Colon (tissue), 2 donors: Measurements from ENCODE around the gene NDUFB3.
"Not testable (repeated sequence)": the region's sequence is repeated elsewhere in the genome, so short reads cannot be mapped to it uniquely, and the experiment has no call there.

ENCODE experiments used
- FAIRE-seq: peaks from 2 replicates; lab custom pipeline; 2012; peaks lifted over from hg19 to GRCh38; lab: Jason Lieb, UNC
- donor health status: control.
- donor health status: control.

Gene NDUFB3

GRCh38 chr2:201093573-201093972 is 21.8 kb downstream of the NDUFB3 start:
- no peak for FAIRE-seq

DNA sequence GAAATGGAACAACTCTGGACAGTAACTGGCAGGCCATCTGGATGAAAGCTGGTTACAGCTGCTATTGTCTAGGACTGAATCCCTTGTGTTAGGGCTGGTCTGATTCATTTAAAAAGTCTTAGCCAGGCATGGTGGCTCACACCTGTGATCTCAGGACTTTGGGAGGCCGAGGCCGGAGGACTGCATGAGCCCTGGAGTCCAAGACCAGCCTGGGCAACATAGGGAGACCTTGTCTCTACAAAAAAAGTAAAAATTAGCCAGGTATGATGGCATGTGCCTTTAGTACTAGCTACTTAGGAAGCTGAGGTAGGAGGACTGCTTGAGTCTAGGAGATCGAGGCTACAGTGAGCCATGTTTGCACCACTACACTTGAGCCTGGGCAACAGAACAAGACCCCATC is 28.7 kb downstream of the NDUFB3 start:
- FAIRE-seq, result no peak

- no peak for FAIRE-seq
These were observed 34.0 kb downstream of the NDUFB3 start for GRCh38 chr2:201105759-201106158.

DNA sequence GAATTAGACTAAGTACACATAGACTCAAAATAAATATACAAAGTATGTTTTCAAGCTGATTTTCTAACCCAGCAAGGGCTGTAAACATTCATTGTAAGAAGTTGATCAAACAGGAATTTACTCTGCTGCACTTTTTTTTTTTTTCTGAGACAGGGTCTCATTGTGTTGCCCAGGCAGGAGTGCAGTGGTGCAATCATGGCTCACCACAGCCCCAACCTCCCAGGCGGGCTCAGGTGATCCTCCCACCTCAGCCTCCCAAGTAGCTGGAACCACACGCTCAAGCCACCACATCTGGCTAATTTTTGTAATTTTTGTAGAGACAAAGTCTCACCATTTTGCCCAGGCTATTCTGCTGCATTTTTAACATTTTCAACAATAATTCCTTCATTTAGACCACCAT is 35.8 kb downstream of the NDUFB3 start:
- FAIRE-seq, result no peak

- no peak for FAIRE-seq
These were observed 36.5 kb downstream of the NDUFB3 start for GRCh38 chr2:201108341-201108740.

GRCh38 chr2:201109186-201109585 is 37.4 kb downstream of the NDUFB3 start:
- FAIRE-seq, result no peak

GRCh38 chr2:201110615-201111014 is 38.8 kb downstream of the NDUFB3 start:
- FAIRE-seq, result no peak

DNA sequence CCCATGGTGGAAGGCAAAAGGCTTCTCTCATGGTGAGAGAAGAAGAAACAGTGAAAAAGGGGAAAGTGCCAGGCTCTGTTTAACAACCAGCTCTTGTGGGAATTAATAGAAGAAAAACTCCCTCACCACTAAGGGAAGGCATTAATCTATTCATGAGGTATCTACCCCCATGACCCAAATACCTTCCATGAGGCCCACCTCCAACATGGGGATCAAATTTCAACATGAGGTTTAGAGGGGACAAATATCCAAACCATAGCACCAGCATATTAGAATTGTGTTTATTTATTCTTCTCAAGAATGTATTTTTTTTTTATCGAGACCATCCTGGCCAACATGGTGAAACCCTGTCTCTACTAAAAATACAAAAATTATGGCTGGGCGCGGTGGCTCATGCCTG is 39.3 kb downstream of the NDUFB3 start:
- FAIRE-seq, result no peak

DNA sequence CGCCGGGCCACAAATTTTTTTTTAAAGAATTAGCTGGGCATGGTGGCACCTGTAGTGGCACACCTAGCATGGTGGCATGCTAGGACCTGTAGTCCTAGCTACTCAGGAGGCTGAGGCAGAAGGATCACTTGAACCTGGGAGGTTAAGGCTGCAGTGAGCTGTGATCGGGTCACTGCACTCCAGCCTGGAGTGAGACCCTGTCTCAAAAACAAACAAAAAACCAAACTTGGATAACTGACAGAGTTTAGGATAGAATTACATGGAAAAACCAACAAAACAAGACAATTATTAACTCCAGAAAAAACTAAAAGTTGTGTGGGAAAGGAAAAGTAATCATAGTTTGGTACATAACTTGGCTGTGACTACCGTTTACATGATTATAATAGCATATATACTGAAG is 42.5 kb downstream of the NDUFB3 start:
- FAIRE-seq, result no peak

DNA sequence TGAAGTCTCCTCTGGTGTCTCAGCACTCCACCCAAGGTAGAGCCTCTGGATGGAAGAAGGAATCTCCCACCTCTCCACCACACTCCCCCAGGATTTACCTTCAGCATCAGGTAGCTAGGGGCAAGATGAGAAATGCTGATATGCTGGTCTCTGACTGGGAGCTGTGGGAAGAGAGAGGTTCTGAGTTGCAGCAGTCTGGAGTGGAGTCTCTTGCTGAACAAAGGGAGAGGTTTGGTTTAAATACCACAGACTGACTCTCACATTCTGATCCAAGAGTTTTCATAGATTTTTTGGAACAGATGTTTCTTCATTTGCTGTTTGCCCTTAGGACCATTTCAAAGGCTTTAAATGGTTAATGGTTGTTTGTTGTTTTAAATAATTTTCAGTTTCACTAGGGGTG is 43.0 kb downstream of the NDUFB3 start:
- no peak for FAIRE-seq

DNA sequence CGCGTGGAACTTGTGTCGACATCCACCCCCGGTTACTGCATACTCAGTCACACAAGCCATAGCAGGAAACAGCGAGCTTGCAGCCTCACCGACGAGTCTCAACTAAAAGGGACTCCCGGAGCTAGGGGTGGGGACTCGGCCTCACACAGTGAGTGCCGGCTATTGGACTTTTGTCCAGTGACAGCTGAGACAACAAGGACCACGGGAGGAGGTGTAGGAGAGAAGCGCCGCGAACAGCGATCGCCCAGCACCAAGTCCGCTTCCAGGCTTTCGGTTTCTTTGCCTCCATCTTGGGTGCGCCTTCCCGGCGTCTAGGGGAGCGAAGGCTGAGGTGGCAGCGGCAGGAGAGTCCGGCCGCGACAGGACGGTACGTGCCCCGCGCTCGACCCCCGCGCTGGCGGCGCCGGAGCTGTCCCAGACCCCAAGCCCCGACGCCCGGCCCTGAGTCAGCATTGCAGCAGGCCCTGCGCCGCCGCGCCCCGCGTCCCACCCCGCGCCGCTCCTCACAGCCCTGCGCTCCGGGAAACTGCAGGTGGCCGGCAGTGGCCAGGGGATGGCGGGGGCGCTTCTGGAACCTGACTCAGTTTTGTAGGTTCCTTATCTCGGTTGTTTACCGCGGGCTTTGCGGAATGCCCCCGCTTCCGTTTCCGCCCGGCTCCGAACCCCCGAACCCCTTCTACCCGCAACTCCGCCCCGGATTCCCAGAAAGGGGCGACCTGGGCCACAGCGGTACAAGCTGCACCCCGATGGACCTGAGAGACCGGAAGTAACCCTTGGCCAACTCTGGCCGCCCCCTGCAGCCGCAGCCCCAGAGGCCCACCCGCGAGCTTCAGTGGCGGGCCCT is 44.5 kb downstream of the NDUFB3 start, which contains the start of gene CFLAR:
TSS of gene CFLAR (plus strand) at position 50 of the 844 bp plus-strand sequence. CDS start 13,702 bp downstream, outside the sequence.
- FAIRE-seq, result no peak

- no peak for FAIRE-seq
These were observed 45.3 kb downstream of the NDUFB3 start for GRCh38 chr2:201116959-201117734.

DNA sequence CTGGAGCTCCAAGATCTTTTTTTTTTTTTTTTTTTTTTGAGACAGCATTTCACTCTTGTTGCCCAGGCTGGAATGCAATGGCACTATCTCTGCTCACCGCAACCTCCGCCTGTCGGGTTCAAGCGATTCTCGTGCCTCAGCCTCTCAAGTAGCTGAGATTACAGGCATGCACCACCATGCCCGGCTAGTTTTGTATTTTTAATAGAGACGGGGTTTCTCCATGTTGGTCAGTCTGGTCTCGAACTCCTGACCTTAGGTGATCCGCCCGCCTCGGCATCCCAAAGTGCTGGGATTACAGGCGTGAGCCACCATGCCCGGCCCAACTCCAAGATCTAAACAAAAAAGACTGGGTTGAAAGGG is 45.9 kb downstream of the NDUFB3 start:
- FAIRE-seq, result not testable (repeated sequence)

- FAIRE-seq, result no peak
These were observed 46.5 kb downstream of the NDUFB3 start for GRCh38 chr2:201118121-201118960.

DNA sequence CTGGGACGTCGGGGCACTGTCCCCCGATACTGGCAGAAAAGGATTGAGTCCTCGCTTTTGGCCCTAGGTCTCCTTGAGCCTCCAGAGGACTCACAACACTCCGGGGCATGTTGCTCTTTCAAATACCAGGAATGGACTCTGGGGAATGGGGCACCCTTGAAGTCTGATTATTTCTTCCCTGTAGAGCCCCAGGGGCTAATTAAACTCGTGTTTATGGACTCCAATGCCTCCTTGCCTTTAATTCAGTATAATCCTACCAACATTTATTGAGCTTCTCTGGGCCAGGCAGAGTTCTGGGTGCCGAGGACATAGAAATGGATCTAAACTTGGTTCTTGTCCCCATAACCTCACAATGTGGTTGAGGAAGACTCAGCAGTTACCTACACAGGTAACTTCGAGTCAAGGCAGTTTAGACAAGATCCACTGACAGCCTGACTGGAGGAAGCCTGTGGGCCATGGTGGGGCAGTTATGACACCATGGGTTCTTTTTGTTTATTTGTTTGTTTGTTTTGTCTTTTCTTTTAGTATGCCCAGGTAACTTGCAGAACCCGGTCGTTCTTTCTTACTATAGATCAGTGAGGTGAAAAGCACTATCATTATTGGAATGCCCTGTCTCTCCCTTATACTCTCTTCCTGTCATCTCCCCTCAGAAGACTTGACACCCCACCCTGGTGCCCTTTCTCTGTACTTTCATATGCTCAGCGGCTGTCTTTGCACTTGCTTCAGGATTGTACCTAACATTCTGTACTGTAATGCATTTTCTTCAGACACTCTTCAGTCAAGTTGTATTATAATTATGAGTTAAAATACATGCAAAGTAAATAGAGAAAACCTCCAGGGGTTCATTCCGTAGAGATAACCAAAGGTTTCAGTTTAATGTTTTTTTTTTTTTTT is 47.4 kb downstream of the NDUFB3 start:
- no peak for FAIRE-seq

DNA sequence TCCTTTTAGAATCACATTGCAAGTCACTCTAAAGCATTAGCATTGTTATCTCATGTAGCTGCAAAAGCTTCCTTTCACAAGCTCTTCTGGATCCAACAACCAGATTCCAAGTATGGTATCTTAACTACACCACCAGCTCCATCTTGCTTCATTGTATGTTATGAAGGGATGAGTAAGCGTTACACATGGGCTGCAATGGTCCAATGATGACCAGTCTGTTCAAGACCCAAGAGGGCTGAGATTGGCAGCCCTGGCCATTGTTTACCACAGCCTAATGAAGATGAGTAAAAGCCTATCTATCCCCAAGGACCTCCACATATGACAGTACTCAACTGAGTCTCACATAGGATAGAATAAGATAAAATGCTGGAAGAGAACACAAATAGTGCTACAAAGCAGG is 50.5 kb downstream of the NDUFB3 start:
- no peak for FAIRE-seq

DNA sequence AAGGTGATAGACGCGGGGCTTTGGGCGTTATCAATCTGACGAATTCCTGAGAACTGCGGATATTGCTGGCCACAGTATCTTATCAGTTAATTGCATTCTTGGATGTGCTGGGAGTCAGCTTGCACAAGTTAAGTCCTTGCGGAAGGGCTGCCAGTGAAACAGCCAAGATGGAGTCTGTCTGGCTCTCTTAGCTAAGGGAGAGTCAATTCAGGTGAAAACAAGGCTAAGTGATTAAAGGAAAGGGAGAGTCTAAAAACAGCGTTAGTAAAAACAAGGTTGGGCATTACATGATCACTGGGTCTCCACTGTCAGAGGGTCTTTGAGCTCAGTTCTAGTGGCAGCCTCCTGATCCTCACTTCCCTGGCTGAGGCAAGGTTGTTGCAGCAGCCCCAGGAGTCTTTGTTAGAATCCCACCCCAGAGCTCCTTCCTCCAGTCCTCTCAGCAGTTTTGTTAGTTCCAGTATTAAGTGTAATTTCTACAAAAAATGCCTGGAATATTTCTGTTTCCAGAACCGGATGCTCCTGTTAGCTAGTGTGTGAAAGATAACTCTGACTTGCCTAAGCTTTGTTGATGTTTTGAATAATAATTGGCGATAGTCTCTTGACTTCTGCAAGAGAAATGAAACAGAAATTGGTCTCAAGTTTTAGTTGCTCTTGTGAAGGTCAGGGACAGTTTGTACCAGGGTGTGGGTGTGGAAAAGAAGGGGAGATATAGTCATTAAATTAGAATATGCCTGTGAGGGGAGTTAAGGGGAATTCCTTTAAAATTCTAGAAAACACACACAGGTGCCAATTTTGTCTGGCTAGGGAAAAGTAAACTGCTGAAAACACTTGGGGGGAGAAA is 54.7 kb downstream of the NDUFB3 start:
- FAIRE-seq, result no peak

- no peak for FAIRE-seq
These were observed 55.3 kb downstream of the NDUFB3 start for GRCh38 chr2:201127152-201127511.

DNA sequence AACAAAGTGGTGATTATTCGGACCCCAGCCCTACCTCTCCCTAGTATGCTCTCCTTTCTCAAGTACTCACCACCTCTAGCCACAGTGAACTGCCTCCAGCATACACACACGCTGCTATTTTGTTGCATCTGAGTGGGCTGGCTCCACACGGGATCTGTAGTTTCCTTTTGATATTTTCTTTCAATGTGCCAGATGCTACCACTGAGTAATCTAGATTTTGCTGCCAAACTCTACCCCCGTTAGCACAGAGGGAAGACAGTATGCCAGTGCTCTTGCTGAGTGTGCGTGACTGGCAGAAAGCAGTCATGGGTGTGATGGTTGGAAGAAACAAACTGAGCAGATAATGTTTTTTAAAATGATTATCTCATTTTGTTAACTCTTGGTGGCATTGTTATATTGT is 55.8 kb downstream of the NDUFB3 start:
- no peak for FAIRE-seq

- FAIRE-seq, result no peak
These were observed 56.2 kb downstream of the NDUFB3 start for GRCh38 chr2:201128033-201128432.
